HL-60 (cell line): Measurements from ENCODE around the gene EEF2.

ENCODE experiments used
- DNase-seq, 2 experiments: peaks; one replicate each; pipeline ENCODE4 v3.0.0-alpha.2; 2010 to 2020; ENCODE audit warnings: low read depth in 1 of 2, low spot score in 1 of 2
- H3K27ac ChIP-seq: fragments of 250-450 bp; sonication (Bioruptor Pico); replicated peaks from 2 replicates; pipeline ENCODE4 v1.5.1; 2020; ENCODE audit warnings: mild to moderate bottlenecking, moderate library complexity
- H3K27me3 ChIP-seq: fragments of 250-450 bp; sonication (Bioruptor Pico); 2 replicates; pipeline ENCODE4 v1.5.1; 2021; ENCODE audit warnings: mild to moderate bottlenecking, moderate library complexity; ENCODE audit not compliant: insufficient read depth, poor library complexity, severe bottlenecking
- H3K4me3 ChIP-seq: replicated peaks from 2 replicates; pipeline ENCODE4 v1.5.1; 2011; ENCODE audit warnings: mild to moderate bottlenecking, control low read depth, low read length; ENCODE audit not compliant: insufficient read depth
- CTCF ChIP-seq: IDR thresholded peaks from one replicate; pipeline ENCODE4 v1.5.1; 2011; ENCODE audit warnings: low read length, control low read depth, inconsistent platforms; ENCODE audit not compliant: insufficient read depth
- GABPA ChIP-seq: IDR thresholded peaks from 2 replicates; pipeline ENCODE4 v1.6.1; 2012; ENCODE audit warnings: low read depth
- POLR2AphosphoS5 ChIP-seq: IDR thresholded peaks from 2 replicates; pipeline ENCODE4 v1.6.1; 2012; ENCODE audit warnings: low read depth
- REST ChIP-seq: IDR thresholded peaks from 2 replicates; pipeline ENCODE4 v1.6.1; 2012; ENCODE audit warnings: low read depth; ENCODE audit not compliant: insufficient replicate concordance
- SPI1 ChIP-seq: IDR thresholded peaks from 2 replicates; pipeline ENCODE4 v1.6.1; 2012; ENCODE audit warnings: low read depth, mild to moderate bottlenecking, borderline replicate concordance
- long read RNA-seq: library from polyadenylated mRNA; unstranded; transcript quantifications from one replicate; pipeline ENCODE4 v2.0.0, GENCODE V29; 2020

EEF2 gene
- long read RNA-seq, transcript EEF2-201 (15 exons, 3,164 nt), result major isoform, 36,704 of 39,828 reads
- long read RNA-seq, partial matches to known transcripts, result 2,152 of 39,828 reads
- long read RNA-seq, other reads (novel, unspliced or antisense), result 972 of 39,828 reads

DNA sequence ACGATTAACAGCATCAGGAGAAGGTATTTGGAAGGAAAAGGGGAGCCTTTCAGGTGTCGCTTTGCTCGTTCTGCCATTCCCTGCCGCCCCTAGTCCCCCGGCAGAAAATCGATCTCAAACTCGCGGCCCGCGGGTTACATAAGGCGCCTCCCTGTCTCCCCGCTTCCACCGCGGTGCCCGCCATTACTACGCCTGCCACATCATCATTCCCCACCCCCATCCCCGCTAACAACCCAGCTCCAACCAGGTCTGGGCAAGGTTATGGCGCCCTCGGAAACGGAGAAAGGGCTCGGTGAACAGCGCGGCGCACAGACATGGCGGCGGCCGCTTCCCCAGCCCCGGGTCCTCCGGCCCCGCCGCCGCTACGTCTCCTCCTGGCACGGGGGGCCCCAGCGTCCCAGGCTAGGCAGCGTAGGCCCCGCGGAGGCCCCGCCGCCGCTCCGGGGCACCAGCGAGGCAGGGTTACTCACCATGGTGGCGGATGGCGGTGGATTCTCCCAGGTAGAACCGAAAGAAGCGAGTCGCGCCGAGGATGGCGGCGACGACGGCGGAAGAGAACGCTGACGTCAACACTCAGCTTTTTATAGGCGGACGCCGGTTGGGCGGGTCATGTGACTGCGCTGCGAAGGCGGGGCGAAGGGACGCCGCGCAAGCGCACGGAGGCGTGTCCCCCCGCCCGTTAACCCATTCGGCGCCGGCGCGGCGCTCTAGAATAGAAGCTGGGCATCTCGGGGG, at the start of gene EEF2:
EEF2 (minus strand) TSS at position 556 of the 735 bp plus-strand sequence; CDS start at position 473, 83 bp downstream.
- Histone ChIP-seq H3K27me3 (no peaks in the 10 kb centered on the region), H3K27ac (peak within 1 kb of the TSS; percentile 82), H3K4me3 (peak within 1 kb of the TSS; percentile 89)
- TF ChIP-seq REST (peak; percentile 87), SPI1 (no peak), CTCF (no peak), POLR2AphosphoS5 (peak; percentile 99), GABPA (0 out of 2 replicates have a peak, but pooled peaks have one; percentile 24)
- DNase-seq, result peak; percentile 82 to 94

- DNase-seq, result no peak
- Histone ChIP-seq H3K27ac (no peak overlapping the region), H3K4me3 (no peak overlapping the region), H3K27me3 (no peaks in the 10 kb centered on the region)
- TF ChIP-seq GABPA (no peak), REST (no peak)
Observed at GRCh38 chr19:4034048-4035017, 49.1 kb upstream of the EEF2 start.

DNA sequence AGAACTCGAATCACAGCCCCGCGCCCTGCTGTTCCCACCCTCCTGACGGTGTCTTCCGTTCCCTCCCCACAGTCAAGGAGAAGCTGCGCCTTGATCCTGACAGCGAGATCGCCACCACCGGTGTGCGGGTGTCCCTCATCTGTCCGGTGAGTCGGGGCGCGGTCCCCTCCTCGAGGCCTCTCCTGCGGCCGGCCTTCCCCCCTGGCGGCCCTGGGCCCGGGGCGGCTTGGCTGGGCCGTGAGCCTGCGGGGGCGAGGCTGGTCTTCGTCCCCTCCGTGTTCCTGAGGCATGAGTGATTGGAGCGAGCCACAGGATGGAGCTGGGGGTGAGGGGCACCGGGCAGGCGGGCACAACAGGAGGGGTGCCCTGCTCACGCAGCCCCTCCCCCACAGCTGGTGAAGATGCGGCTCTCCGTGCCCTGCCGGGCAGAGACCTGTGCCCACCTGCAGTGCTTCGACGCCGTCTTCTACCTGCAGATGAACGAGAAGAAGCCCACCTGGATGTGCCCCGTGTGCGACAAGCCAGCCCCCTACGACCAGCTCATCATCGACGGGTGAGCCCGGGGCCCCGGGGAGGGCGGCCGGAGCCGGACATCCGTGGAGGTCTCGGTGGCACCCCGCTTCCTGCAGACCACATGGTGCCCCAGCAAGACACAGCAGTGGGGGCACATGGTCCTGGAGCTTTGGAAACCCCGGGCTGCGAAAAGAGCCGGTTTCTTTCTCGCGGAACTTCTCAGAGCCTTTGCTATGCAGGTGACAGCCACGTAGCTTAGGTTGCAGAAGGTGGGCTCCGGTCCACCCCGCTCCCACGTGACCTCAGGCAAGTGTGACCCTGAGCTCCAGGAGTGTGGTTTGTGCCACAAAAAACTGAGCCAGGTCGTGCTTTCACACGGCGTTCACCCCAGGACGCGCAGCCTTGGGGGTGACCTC, 48.0 kb upstream of the EEF2 start:
- Histone ChIP-seq H3K4me3 (no peak overlapping the region), H3K27ac (no peak overlapping the region), H3K27me3 (no peaks in the 10 kb centered on the region)
- no peak for TF ChIP-seq CTCF
- no peak for TF ChIP-seq POLR2AphosphoS5
- no peak for TF ChIP-seq REST
- no peak for TF ChIP-seq SPI1
- no peak for TF ChIP-seq GABPA
- DNase-seq, result no peak
